ENCODE measurements around the gene DENND4A. TPM values are rescaled to one million over a fixed set of nuclear protein-coding genes. Genes with fewer than 3 reads are reported as not detected.

DENND4A gene
- polyA plus RNA-seq, 1 experiment = 5.1 TPM

DNA sequence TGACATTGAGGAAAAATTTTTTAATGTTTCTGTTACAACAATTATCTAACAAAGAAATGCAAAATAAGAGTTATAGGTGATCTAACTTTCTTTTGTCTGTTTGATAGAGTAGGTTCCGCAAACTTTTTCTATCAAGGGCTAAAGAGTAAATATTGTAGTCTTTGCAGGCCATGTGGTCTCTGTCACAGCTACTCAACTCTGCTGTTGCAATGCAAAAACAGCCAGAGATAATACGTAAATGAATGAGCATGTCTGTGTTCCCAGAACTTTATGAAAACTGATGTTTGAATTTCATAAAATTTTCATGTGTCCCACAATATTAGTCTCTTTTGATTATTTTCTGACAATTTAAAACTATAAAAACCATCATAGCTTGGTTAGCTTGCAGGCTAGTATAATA is 97.0 kb downstream of the DENND4A start:
- H3K36me3 ChIP-seq (ENCODE audit: control insufficient read depth, insufficient read depth, low read length) = no peaks in the 10 kb centered on the region
- CTCF ChIA-PET = no interaction called here
- no peak for DNase-seq (ENCODE audit: low read depth)
- H3K27me3 ChIP-seq (ENCODE audit: control insufficient read depth, insufficient read depth, low read length) = no peaks in the 10 kb centered on the region
- POLR2A ChIA-PET = no interaction called here
- TF ChIP-seq, protein P1, sequence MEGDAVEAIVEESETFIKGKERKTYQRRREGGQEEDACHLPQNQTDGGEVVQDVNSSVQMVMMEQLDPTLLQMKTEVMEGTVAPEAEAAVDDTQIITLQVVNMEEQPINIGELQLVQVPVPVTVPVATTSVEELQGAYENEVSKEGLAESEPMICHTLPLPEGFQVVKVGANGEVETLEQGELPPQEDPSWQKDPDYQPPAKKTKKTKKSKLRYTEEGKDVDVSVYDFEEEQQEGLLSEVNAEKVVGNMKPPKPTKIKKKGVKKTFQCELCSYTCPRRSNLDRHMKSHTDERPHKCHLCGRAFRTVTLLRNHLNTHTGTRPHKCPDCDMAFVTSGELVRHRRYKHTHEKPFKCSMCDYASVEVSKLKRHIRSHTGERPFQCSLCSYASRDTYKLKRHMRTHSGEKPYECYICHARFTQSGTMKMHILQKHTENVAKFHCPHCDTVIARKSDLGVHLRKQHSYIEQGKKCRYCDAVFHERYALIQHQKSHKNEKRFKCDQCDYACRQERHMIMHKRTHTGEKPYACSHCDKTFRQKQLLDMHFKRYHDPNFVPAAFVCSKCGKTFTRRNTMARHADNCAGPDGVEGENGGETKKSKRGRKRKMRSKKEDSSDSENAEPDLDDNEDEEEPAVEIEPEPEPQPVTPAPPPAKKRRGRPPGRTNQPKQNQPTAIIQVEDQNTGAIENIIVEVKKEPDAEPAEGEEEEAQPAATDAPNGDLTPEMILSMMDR (IDR thresholded peaks at IDR 0.05; ENCODE audit: insufficient read depth, low read depth, low read length) = no peak
- H3K4me3 ChIP-seq (ENCODE audit: low read depth, low read length) = no peak overlapping the region

DNA sequence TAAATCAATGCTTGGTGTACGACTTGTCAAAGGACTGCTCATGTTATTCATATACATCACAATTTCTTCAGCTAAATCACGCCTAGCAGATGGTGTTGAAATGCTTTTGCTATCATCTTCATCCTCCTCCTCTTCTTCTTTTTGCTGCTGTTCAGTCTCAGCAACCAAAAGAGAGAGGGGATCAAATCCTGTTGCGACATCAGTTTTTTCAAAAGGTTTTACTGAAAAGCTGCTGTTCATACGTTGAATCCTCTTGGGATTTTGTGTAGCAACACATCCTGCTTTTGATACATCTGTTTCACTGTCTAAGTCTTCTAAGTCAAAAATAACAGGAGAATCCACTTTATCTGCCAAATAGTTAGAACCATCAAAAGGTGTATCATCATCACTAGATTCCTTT is 101.3 kb downstream of the DENND4A start:
- no peak for DNase-seq (ENCODE audit: low read depth)
- POLR2A ChIA-PET = no interaction called here
- TF ChIP-seq, protein P1 (IDR thresholded peaks at IDR 0.05; ENCODE audit: insufficient read depth, low read depth, low read length) = no peak
- CTCF ChIA-PET = interaction anchor here (0.6 kb wide), 1 partner anchor 145 kb away, joined by 3 read pairs; no protein-coding TSS in a partner anchor
- H3K36me3 ChIP-seq (ENCODE audit: control insufficient read depth, insufficient read depth, low read length) = no peaks in the 10 kb centered on the region
- no peaks in the 10 kb centered on the region for H3K27me3 ChIP-seq (ENCODE audit: control insufficient read depth, insufficient read depth, low read length)
- H3K4me3 ChIP-seq (ENCODE audit: low read depth, low read length) = no peak overlapping the region

DNA sequence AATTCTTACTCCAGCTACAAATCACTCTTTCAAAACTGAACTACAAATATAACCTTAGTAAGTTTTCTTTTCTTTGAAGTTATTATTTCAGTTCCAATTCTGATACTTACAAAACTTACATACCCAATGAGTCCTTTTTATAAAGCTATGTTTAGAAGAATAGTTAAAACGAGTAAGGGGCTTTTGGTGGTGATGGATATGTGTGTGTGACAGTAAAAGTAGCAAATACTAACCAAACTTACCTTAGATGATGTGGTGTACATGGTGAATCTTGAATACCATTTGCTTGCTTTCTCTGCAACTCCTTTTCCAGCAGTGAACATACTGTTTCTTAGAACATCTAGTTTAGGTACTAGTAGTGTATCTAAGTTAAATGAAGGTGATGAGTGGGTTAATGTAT is 101.9 kb downstream of the DENND4A start:
- POLR2A ChIA-PET = no interaction called here

DNA sequence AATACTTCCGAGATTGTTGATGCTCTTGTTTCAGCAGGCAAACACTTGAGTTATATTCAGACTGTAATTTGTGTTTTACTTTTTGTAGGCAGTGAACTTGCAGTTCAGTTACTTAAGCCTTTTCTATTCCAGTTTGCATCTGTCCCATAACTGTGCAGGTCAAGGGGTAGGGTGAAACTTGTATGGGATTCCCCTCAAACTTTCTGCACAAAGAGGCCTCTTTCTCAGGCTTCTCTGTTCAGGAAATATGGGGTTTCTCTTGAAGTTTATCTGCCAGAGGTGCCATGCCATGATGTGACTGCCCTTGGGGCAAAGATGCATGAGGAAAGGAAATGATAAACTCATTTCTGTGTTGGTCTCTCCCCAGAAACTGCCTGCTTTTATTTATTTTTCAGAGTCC is 103.6 kb downstream of the DENND4A start:
- no peak for DNase-seq (ENCODE audit: low read depth)
- Histone ChIP-seq H3K4me3 (ENCODE audit: low read depth, low read length) (no peak overlapping the region), H3K36me3 (ENCODE audit: control insufficient read depth, insufficient read depth, low read length) (no peaks in the 10 kb centered on the region; the same call in 1 of the 2 replicates), H3K27me3 (ENCODE audit: control insufficient read depth, insufficient read depth, low read length) (no peaks in the 10 kb centered on the region)
- TF ChIP-seq, protein P1 (IDR thresholded peaks at IDR 0.05; ENCODE audit: insufficient read depth, low read depth, low read length) = no peak
- POLR2A ChIA-PET = no interaction called here
- CTCF ChIA-PET = no interaction called here

More for the DNA sequence above, 101.9 kb downstream of the DENND4A start:
- H3K36me3 ChIP-seq (ENCODE audit: control insufficient read depth, insufficient read depth, low read length) = no peaks in the 10 kb centered on the region; the same call in 1 of the 2 replicates
- CTCF ChIA-PET = no interaction called here
- no peaks in the 10 kb centered on the region for H3K27me3 ChIP-seq (ENCODE audit: control insufficient read depth, insufficient read depth, low read length)
- no peak overlapping the region for H3K4me3 ChIP-seq (ENCODE audit: low read depth, low read length)
- TF ChIP-seq, protein P1 (IDR thresholded peaks at IDR 0.05; ENCODE audit: insufficient read depth, low read depth, low read length) = no peak
- no peak for DNase-seq (ENCODE audit: low read depth)

DNA sequence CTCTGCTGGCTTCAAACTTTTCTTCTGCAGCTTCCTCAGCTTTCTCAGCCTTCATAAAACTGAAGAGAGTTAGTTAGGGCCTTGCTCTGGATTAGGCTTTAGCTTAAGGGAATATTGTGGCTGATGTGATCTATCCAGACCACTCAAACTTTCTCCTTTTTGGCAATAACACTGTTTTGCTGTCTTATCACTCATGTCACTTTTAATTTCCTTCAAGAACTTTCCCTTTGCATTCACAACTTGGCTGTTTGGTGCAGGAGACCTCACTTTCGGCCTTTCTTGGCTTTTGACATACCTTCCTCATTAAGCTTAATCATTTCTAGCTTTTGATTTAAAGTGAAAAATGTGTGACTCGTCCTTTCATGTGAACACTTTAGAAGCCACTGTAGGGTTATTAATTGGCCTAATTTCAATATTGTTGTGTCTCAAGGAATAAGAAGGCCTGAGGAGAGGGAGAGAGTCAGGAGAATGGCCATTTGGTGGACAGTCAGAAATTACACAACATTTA is 109.6 kb downstream of the DENND4A start:
- TF ChIP-seq, protein P1 (IDR thresholded peaks at IDR 0.05; ENCODE audit: insufficient read depth, low read depth, low read length) = no peak
- Histone ChIP-seq H3K36me3 (ENCODE audit: control insufficient read depth, insufficient read depth, low read length) (no peaks in the 10 kb centered on the region; the same call in 1 of the 2 replicates), H3K27me3 (ENCODE audit: control insufficient read depth, insufficient read depth, low read length) (no peaks in the 10 kb centered on the region), H3K4me3 (ENCODE audit: low read depth, low read length) (no peak overlapping the region)
- ChIA-PET CTCF (no interaction called here), POLR2A (no interaction called here)
- DNase-seq (ENCODE audit: low read depth) = no peak

Data from BJ (cell line).